HG03103 (cell line): ENCODE measurements around the gene SYNGAP1.
A peak's percentile ranks its signal among the peaks of the same experiment; 100 is the strongest.
"Not testable (repeated sequence)": the region's sequence is repeated elsewhere in the genome, so short reads cannot be mapped to it uniquely, and the experiment has no call there.

ENCODE experiments used
- ATAC-seq: cut with Tn5 transposase; IDR thresholded peaks from one replicate; pipeline ENCODE4 v1.9.1; 2021; ENCODE audit warnings: low read depth; ENCODE audit not compliant: unreplicated experiment

Gene SYNGAP1

DNA sequence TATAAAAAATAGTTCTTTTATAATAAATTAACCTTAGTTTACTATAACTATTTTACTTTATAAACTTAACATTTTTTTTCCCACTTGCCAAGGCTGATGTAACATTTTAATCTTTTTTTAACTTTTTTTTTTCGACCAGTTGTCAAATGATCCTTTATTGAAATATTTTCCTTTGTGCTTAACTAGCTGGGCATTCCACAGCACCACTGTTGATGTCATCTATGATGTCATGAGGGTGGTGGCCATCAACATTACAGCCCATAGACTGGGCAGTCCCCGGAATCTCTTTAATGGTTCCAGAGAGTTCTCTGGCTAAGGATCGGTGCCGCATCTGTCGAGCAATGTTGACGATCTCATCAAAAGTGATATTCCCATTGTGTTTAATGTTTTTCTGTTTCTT is 20.0 kb upstream of the SYNGAP1 start:
- not testable (repeated sequence) for ATAC-seq

DNA sequence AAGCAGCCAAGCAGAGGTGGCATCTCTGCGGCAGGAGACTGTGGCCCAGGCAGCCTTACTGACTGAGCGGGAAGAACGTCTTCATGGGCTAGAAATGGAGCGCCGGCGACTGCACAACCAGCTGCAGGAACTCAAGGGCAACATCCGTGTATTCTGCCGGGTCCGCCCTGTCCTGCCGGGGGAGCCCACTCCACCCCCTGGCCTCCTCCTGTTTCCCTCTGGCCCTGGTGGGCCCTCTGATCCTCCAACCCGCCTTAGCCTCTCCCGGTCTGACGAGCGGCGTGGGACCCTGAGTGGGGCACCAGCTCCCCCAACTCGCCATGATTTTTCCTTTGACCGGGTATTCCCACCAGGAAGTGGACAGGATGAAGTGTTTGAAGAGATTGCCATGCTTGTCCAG is 15.0 kb upstream of the SYNGAP1 start:
- no peak for ATAC-seq

DNA sequence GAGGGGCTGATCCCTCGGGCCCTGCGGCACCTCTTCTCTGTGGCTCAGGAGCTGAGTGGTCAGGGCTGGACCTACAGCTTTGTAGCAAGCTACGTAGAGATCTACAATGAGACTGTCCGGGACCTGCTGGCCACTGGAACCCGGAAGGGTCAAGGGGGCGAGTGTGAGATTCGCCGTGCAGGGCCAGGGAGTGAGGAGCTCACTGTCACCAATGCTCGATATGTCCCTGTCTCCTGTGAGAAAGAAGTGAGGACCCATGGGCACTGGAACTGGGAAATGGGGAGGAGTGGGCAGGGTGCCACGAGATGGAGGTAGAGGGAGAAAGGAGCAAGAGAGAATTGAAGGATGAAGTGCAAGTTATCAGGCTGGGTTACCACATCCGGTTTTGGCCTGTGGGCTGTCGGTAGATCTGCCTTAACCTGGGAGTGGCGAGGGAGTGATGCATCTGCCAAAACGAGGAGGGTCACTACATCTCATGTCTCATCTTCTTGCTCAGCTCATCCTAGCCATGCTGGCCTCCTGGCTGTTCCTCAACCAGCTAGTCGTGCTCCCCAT is 14.4 kb upstream of the SYNGAP1 start:
- no peak for ATAC-seq

DNA sequence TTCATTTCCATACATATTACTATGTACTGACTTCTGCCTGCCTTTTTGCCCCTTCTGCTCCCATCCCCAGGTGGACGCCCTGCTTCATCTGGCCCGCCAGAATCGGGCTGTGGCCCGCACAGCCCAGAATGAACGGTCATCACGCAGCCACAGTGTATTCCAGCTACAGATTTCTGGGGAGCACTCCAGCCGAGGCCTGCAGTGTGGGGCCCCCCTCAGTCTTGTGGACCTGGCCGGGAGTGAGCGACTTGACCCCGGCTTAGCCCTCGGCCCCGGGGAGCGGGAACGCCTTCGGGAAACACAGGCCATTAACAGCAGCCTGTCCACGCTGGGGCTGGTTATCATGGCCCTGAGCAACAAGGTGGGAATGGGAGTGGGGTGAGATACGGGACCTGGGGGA is 13.7 kb upstream of the SYNGAP1 start:
- ATAC-seq, result no peak

GRCh38 chr6:33407132-33407718 is 12.6 kb upstream of the SYNGAP1 start:
- ATAC-seq, result no peak

DNA sequence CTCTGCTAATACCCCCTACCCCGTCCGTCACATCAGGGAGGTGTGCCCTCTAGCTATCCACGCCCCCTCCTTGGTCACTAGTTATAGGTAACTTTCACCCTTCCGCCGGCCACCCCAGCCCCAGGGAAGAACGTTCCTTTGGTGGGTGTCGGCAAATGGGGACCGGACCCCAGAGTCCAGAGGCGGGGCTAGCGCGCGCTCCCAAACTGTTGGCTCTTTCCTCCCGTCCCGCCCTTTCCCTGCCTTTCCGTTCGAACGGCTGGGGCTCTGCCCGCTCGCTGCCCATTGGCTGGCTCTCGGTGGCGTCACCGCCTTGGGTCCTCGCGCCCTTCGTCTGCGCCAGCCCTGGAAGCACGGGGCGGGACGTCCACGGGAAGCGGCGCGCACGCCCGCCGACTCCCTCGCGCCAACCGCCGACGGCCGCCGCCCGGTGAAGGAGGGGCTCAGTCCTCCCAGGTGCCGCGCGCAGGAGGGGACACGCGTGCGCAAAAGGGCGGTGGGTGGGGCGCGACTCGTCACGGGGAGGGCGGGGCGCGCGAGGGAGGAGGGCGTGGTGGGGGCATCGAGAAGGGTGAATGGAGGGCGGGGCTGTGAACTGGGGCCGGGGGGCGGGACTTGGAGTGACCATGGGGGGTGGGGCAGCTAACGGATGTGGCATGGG is 9.7 kb upstream of the SYNGAP1 start:
- ATAC-seq, result peak; percentile 66

DNA sequence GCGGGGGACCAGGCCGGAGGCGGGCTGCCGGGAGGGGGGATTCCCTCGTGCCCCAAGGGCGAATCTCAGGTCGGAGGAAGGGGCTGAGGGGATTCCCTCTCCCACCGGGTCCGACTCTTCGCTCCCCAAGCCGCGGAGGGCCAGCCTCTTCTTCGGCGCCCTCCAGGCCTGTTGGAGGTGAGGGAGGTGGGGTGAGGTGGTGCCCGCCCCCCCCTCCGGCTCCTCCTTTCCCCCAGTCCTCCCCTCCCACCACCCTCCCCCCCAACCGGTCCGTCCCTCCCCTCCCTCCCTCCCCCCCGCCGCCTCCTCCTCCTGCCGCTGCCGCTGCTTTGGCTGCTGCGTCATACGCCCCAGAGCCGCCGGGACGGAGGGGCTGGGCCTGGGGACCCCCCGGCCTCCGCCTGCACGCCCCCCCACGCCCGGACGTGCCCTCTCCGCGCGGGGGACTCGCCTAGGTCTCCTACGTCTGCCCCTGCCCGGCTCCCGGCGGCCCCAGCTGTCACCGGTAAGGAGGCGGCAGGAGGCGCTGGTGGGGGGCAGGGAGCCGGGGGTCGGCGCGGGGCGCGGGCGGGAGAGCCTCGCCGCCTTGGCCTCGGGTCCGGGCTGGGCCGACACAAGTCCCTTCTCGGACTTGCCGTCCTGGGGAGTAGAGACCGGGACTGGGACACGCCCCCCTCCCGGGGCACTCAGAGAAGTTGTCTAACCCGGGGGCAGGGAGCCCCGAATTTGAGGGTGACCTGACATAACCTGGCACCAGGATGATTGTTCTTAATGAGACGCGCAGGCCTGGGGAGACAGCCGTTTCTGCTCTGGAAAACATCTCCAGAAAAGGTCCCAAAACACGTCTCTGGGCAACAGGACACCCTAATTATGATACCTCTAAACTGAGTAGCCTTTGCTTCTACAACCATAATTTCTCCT is 8.9 kb upstream of the SYNGAP1 start, which contains the start of gene PHF1:
Gene PHF1, plus strand, starts transcription at position 304 of the 921 bp plus-strand sequence. CDS start 1,250 bp downstream, outside the sequence.
- peak; percentile 24 for ATAC-seq

GRCh38 chr6:33411632-33412005 is 8.2 kb upstream of the SYNGAP1 start:
- no peak for ATAC-seq

DNA sequence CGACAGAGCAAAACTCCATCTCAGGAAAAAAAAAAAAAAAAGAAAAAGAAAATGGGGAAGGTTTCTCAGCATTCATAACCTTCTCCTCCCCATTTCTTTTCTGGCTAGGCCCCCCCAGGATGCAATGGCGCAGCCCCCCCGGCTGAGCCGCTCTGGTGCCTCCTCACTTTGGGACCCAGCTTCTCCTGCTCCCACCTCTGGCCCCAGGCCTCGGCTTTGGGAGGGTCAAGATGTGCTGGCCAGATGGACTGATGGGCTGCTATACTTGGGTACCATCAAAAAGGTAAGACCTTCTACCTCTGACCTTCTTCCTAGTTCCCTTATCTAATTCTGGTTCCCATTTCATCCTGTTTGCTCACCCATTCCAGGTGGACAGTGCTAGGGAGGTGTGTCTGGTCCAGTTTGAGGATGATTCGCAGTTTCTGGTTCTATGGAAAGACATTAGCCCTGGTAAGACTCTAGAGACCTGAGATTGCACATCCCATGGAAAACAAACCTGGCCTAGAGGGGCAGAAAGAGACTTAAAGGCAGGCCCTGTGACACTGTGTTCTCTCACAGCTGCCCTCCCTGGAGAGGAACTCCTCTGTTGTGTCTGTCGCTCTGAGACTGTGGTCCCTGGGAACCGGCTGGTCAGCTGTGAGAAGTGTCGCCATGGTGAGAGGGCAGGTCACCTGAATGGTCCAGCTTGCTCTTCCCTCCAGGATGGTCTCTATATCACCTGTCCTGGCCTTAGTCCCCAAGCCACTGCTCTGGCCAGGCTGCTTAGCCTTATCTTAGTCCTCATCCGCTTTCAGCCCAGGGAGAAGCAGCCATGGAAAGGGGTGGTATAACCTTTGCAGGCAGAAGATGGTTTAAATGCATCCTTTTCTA is 7.5 kb upstream of the SYNGAP1 start:
- ATAC-seq, result no peak

DNA sequence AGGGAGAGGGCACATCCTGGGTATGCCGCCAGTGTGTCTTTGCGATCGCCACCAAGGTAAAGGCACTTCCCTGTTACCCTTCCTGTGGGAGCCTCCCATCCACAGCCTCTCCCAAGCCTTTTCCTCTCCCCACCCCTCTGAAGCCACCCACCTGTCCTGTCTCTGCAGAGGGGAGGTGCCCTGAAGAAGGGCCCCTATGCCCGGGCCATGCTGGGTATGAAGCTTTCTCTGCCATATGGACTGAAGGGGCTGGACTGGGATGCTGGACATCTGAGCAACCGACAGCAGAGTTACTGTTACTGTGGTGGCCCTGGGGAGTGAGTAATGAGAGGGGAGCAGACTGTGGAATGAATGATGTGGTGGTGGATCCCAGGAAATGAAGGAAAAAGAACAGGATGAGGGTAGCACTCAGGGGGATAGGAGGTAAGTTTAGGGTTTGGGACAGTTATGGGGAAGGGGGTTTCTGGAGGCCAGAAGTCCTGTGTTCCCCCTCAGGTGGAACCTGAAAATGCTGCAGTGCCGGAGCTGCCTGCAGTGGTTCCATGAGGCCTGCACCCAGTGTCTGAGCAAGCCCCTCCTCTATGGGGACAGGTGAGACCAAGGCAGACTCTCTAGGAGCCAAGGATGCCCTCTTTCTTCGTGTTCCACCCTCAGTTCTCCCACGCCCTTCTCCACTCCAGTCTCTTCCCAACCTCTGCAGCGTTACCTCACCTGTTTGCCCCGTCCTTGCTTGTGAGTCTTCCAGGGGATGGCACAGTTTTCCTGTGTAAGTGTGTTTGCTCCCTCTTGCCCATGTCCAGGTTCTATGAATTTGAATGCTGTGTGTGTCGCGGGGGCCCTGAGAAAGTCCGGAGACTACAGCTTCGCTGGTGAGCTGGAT is 6.4 kb upstream of the SYNGAP1 start:
- ATAC-seq, result no peak

- ATAC-seq, result no peak
Measured at GRCh38 chr6:33414592-33415271, 5.1 kb upstream of the SYNGAP1 start.

DNA sequence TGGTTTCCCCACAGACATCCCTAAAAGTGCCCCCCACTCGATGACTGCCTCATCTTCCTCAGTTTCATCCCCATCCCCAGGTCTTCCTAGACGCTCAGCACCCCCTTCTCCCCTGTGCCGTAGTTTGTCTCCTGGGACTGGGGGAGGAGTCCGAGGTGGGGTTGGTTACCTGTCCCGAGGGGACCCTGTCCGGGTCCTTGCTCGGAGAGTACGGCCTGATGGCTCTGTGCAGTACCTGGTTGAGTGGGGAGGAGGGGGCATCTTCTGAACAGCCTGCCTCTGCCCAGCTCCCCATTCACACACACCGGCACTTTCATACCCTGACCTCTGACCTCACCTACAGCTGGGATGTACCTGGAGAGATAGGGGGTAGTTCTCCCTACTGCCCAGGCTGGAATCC is 4.0 kb upstream of the SYNGAP1 start:
- no peak for ATAC-seq

DNA sequence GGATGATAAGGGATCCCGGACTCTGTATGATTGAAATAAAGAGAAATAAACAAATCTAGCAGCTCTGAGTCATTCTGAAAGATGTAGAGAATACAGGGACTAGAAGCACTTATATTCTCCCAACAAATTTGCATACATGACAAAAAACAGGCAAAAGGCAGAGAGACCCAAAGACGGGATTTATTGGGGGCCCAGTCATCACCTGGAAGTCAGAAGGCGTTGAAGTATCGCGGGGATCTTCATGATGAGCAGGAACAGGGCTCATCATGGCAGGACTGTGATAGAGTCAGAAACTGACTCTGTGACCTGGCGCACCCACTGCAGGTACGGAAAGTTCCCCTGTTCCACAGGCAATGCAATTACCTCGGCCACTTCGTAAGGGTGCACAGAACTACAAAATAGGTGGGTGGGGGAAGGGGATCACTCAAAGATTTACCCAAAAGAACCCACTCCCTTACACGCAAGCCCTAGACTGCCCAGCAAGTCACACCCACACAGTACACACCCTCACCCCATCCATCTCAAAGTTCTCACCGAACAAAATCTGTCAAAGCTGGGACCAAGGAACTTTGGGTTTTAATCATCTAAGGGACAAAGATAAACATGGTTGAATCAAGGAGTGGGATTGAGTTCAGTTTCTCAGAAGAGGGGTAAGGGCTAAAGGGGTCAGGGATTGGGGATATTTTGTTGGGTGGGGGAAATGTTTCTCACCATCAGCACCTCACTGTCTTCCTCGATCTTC is 3.3 kb upstream of the SYNGAP1 start:
- ATAC-seq, result no peak

GRCh38 chr6:33417128-33417902 is 2.5 kb upstream of the SYNGAP1 start:
- ATAC-seq, result no peak

DNA sequence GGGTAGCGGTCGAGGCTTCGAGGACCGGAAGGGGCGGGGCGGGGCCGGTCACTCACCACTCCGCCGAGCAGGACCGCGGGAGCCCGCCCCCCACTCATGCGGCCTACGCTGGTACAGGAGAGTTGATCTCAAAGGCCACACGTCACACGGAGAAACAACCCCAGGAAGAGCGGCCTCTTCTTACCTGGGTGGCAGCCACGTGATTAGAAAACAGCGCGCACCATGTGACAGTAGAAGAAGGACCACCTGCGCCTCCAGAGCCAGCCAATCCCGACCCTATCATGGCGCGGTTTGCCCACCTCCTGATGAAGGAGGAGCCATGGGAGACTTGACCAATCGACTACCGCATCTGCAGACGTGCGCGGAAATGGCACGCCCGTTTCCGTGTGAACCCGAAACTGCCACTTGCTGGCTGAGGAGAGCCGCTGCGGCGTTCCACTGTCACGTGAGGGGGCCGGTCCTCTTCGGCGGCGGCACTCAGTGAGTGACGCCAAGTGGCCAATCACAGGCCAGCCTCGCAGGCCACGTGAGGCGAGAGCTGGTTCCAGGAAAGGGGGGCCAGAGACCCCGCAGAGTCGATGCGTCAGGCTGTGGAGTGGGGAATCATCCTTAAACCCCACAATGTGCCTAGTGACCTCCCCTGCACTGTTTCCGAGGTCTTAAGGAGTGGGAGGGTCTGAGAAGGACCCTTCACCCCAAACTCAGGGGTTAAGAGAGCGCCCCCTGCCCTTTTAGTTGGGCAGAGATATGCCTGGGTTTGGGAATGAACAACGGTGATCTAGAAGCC is 1.8 kb upstream of the SYNGAP1 start, which contains the start of gene CUTA:
Gene CUTA, minus strand, starts transcription at position 205 of the 787 bp plus-strand sequence. Its CDS starts 107 bp downstream, at position 98.
- peak; percentile 82 for ATAC-seq

DNA sequence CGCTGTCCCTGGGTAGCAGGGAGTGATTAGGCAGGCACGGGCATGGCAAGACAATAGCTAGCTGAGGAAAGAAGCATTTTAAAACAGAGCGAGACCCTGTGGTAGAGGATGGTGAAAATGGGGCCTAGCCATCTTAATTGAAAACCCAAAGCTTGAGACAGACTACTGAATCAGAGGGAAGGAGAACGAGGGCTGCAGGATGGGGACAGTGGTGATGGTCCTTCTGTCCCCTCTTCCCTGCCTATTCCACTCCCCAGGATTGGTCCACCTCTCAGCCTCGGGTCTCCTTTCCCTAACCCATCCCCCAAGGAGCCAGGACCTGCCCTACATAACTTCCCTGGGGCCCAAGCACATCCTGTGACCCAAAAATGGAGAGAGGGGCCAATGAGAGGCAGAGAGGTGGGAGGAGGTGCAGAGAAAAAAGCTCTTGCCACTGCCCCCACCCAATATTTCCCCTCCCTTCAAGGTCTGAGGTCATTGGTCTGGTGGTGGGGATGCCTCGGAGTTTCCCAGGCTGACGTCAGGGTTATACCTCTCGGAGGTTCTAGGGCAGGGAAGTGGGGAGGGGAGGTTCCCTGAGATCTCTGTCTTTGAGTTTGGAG is 1.1 kb upstream of the SYNGAP1 start:
- ATAC-seq, result no peak
